ENCODE data around the gene PDCD4.
A peak's percentile ranks its signal among the peaks of the same experiment; 100 is the strongest.
"Not testable (repeated sequence)": the region's sequence is repeated elsewhere in the genome, so short reads cannot be mapped to it uniquely, and the experiment has no call there.

The PDCD4 gene

GRCh38 chr10:110862961-110863360 is 8.8 kb upstream of the PDCD4 start:
- POLR2A ChIA-PET: no interaction called here
- CTCF ChIA-PET: interaction anchor here (1.7 to 6.8 kb wide), 2 partner anchors 19 to 117 kb away, joined by 5 to 58 read pairs; no protein-coding TSS in a partner anchor
- TF ChIP-seq CTCF (IDR thresholded peaks at IDR 0.05; ENCODE audit: control extremely low read depth, extremely low read depth, low read depth, missing control alignments): no peak
- DNase-seq (ENCODE audit: extremely low spot score): no peak

- ChIA-PET CTCF (interaction anchor here (6.8 kb wide), 1 partner anchor 19 kb away, joined by 58 read pairs; no protein-coding TSS in a partner anchor), POLR2A (no interaction called here)
- TF ChIP-seq CTCF (IDR thresholded peaks at IDR 0.05; ENCODE audit: control extremely low read depth, extremely low read depth, low read depth, missing control alignments): no peak
- no peak for DNase-seq (ENCODE audit: extremely low spot score)
Measured at GRCh38 chr10:110863361-110863760, 8.4 kb upstream of the PDCD4 start.

GRCh38 chr10:110863956-110864355 is 7.8 kb upstream of the PDCD4 start:
- ChIA-PET CTCF (interaction anchor here (1.2 to 4.7 kb wide), 5 partner anchors 17 to 90 kb away, joined by 3 to 27 read pairs (median 4); no protein-coding TSS in a partner anchor), POLR2A (interaction anchor here (0.9 to 1.8 kb wide), 2 partner anchors 19 to 90 kb away, joined by 3 to 4 read pairs; no protein-coding TSS in a partner anchor)
- no peak for TF ChIP-seq CTCF (IDR thresholded peaks at IDR 0.05; ENCODE audit: control extremely low read depth, extremely low read depth, low read depth, missing control alignments)
- no peak for DNase-seq (ENCODE audit: extremely low spot score)

- TF ChIP-seq CTCF (IDR thresholded peaks at IDR 0.05; ENCODE audit: control extremely low read depth, extremely low read depth, low read depth, missing control alignments): no peak
- CTCF ChIA-PET: interaction anchor here (0.9 to 4.7 kb wide), 6 partner anchors 12 to 91 kb away, joined by 3 to 27 read pairs (median 4); no protein-coding TSS in a partner anchor
- peak; percentile 51 for DNase-seq (ENCODE audit: extremely low spot score)
- POLR2A ChIA-PET: interaction anchor here (0.9 to 1.8 kb wide), 3 partner anchors 19 to 90 kb away, joined by 3 to 4 read pairs (median 4); no protein-coding TSS in a partner anchor
Measured at GRCh38 chr10:110864662-110865140, 7.0 kb upstream of the PDCD4 start.

GRCh38 chr10:110865186-110865808 is 6.4 kb upstream of the PDCD4 start:
- DNase-seq (ENCODE audit: extremely low spot score): no peak
- TF ChIP-seq CTCF (IDR thresholded peaks at IDR 0.05; ENCODE audit: control extremely low read depth, extremely low read depth, low read depth, missing control alignments): no peak
- POLR2A ChIA-PET: interaction anchor here (0.9 to 1.8 kb wide), 4 partner anchors 20 to 91 kb away, joined by 3 to 4 read pairs (median 4); no protein-coding TSS in a partner anchor
- CTCF ChIA-PET: interaction anchor here (0.9 to 4.7 kb wide), 5 partner anchors 13 to 91 kb away, joined by 3 to 27 read pairs (median 4); no protein-coding TSS in a partner anchor

GRCh38 chr10:110865809-110866482 is 5.8 kb upstream of the PDCD4 start:
- DNase-seq (ENCODE audit: extremely low spot score): no peak
- CTCF ChIA-PET: interaction anchor here (1.2 to 4.7 kb wide), 4 partner anchors 14 to 23 kb away, joined by 3 to 27 read pairs (median 5); no protein-coding TSS in a partner anchor
- POLR2A ChIA-PET: interaction anchor here (1.0 to 1.8 kb wide), 3 partner anchors 21 to 24 kb away, joined by 3 to 4 read pairs (median 4); no protein-coding TSS in a partner anchor
- no peak for TF ChIP-seq CTCF (IDR thresholded peaks at IDR 0.05; ENCODE audit: control extremely low read depth, extremely low read depth, low read depth, missing control alignments)

GRCh38 chr10:110867011-110867806 is 4.5 kb upstream of the PDCD4 start:
- DNase-seq (ENCODE audit: extremely low spot score): not testable (repeated sequence)
- ChIA-PET POLR2A (interaction anchor here (0.8 to 1.4 kb wide), 2 partner anchors 23 to 24 kb away, joined by 3 read pairs; no protein-coding TSS in a partner anchor), CTCF (interaction anchor here (0.8 to 4.7 kb wide), 12 partner anchors 9 to 513 kb away, joined by 3 to 27 read pairs (median 6); no protein-coding TSS in a partner anchor)
